Type B pancreatic cell (in vitro differentiated cells): ENCODE results near the gene HPN. TPM values are rescaled to one million over a fixed set of nuclear protein-coding genes. Genes with fewer than 3 reads are reported as not detected.

Source experiments
- DNase-seq: peaks from one replicate; pipeline ENCODE4 v3.0.0; 2021; ENCODE audit warnings: mixed read lengths; ENCODE audit not compliant: unreplicated experiment; ENCODE audit errors: extremely low spot score
- H3K27ac Mint-ChIP-seq: 2 replicates; pipeline ENCODE4 v1.8.0; 2021; ENCODE audit warnings: mild to moderate bottlenecking, mixed read lengths
- H3K27me3 Mint-ChIP-seq: 2 replicates; pipeline ENCODE4 v1.8.0; 2021; ENCODE audit warnings: mixed read lengths
- H3K36me3 Mint-ChIP-seq: 2 replicates; pipeline ENCODE4 v1.8.0; 2021; ENCODE audit warnings: mixed read lengths
- H3K4me1 Mint-ChIP-seq: one replicate; pipeline ENCODE4 v1.8.0; 2021; ENCODE audit warnings: mixed read lengths; ENCODE audit not compliant: unreplicated experiment
- H3K4me3 Mint-ChIP-seq: 2 replicates; pipeline ENCODE4 v1.8.0; 2021; ENCODE audit warnings: mild to moderate bottlenecking, mixed read lengths
- H3K9me3 Mint-ChIP-seq: 2 replicates; pipeline ENCODE4 v1.8.0; 2021; ENCODE audit warnings: mixed read lengths
- CTCF ChIP-seq: fragments of 200-600 bp; sonication (generic); conservative IDR thresholded peaks from 2 replicates; pipeline ENCODE4 v1.5.0; 2021; ENCODE audit warnings: antibody characterized with exemption, mild to moderate bottlenecking
- total RNA-seq: library from RNA; stranded (reverse); gene quantifications from 2 replicates; pipeline ENCODE4 v1.2.1, GENCODE V29; 2021; ENCODE audit warnings: low replicate concordance

The HPN gene
- total RNA-seq, 1 donor from 2014 or later: 15.1 TPM

DNA sequence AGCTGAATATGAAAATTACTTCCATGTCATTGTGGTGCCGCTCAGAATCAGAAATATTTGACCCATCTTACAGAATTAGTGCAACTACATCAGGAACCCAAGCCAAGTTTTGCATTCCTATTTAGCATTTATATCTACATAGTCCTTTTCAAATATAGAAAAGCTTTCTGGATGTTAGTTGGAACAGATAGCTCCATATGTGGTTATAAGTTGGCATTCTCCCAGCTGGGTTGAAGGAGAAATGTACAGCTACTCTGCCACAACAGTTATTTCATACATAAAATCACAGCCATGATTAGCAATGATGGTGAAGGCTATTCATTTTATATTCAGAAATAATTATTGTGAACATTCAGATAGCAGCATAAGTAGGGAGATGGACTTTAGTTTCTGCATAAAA, 28.2 kb downstream of the HPN start:
- H3K4me1 Mint-ChIP-seq: peaks cover 13% of the 10 kb centered on the region
- no peak for DNase-seq
- H3K36me3 Mint-ChIP-seq: no peaks in the 10 kb centered on the region
- TF ChIP-seq CTCF: no peak
- no peak overlapping the region for H3K27ac Mint-ChIP-seq
- no peak overlapping the region for H3K4me3 Mint-ChIP-seq
- peaks cover 3% of the 10 kb centered on the region for H3K27me3 Mint-ChIP-seq
- no peaks in the 10 kb centered on the region for H3K9me3 Mint-ChIP-seq

DNA sequence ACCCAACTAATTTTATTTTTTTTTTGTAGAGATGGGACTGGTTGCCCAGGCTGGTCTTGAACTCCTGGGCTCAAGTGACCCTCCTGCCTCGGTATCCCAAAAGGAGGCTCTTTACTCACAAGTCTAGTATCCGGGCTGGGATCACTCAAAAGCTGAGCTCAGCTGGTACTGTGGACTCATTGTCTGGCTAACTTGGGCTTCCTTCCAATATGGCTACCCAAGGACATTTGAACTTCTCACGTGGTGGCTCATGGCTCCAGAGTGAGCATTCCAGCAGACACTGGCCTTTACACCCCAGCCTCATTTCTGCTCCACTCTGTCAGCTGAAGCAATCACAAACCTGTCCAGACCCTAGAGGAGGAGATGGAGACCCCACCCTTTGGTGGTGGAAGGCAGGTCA, 28.9 kb downstream of the HPN start:
- no peak overlapping the region for H3K27ac Mint-ChIP-seq
- H3K4me1 Mint-ChIP-seq: peaks cover 13% of the 10 kb centered on the region
- no peak for DNase-seq
- TF ChIP-seq CTCF: no peak
- peaks cover 3% of the 10 kb centered on the region for H3K27me3 Mint-ChIP-seq
- no peaks in the 10 kb centered on the region for H3K36me3 Mint-ChIP-seq
- no peaks in the 10 kb centered on the region for H3K9me3 Mint-ChIP-seq
- no peak overlapping the region for H3K4me3 Mint-ChIP-seq

DNA sequence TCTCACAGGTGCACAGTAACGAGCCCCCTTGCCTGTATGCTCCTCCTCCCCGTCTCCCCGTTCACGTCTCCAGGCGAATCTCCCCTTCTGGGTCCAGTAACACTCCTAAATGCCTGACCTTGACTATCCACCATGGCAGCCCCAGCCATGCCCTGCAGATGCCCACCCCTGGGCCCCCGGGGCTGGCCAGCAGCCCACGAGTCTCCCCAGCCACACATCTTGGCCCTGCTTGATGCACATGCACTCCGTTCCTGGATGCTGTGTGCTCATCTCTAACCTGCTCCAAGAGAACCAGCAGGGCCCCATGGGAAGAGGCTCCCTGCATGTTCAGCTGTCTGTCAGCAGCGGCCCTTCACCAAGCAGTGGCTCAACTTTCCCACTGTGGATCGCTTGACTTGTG, 32.0 kb downstream of the HPN start:
- Mint-ChIP-seq H3K4me1 (peaks cover 5% of the 10 kb centered on the region), H3K27ac (no peak overlapping the region), H3K9me3 (no peaks in the 10 kb centered on the region), H3K4me3 (no peak overlapping the region), H3K36me3 (no peaks in the 10 kb centered on the region), H3K27me3 (peaks cover under 1% of the 10 kb centered on the region)
- no peak for DNase-seq
- TF ChIP-seq CTCF: no peak

GRCh38 chr19:35073941-35074340, 32.4 kb downstream of the HPN start:
- Mint-ChIP-seq H3K4me1 (peaks cover under 1% of the 10 kb centered on the region), H3K9me3 (no peaks in the 10 kb centered on the region), H3K36me3 (no peaks in the 10 kb centered on the region), H3K27ac (no peak overlapping the region), H3K27me3 (peaks cover 3% of the 10 kb centered on the region), H3K4me3 (no peak overlapping the region)
- DNase-seq: no peak
- TF ChIP-seq CTCF: no peak

- H3K27me3 Mint-ChIP-seq: peaks cover 6% of the 10 kb centered on the region
- no peak overlapping the region for H3K4me3 Mint-ChIP-seq
- H3K9me3 Mint-ChIP-seq: no peaks in the 10 kb centered on the region
- no peak overlapping the region for H3K27ac Mint-ChIP-seq
- no peak for DNase-seq
- H3K36me3 Mint-ChIP-seq: no peaks in the 10 kb centered on the region
- TF ChIP-seq CTCF: no peak
- H3K4me1 Mint-ChIP-seq: no peaks in the 10 kb centered on the region
Measured at GRCh38 chr19:35074426-35075201, 33.1 kb downstream of the HPN start.
